MM.1S (cell line): ENCODE results near the gene RCOR1.

Experiments used
- EZH2 ChIP-seq: fragments of 300-600 bp; sonication (generic); optimal IDR thresholded peaks from 2 replicates; pipeline ENCODE3; 2017; ENCODE audit warnings: low read depth, mild to moderate bottlenecking, antibody characterized with exemption, low read length, mixed read lengths
- TF ChIP-seq, protein P1 (sequence below): fragments of 300-600 bp; sonication (generic); IDR thresholded peaks from 2 replicates; pipeline ENCODE4 v1.5.1; 2016; ENCODE audit warnings: antibody characterized with exemption, low read length, mixed read lengths

DNA sequence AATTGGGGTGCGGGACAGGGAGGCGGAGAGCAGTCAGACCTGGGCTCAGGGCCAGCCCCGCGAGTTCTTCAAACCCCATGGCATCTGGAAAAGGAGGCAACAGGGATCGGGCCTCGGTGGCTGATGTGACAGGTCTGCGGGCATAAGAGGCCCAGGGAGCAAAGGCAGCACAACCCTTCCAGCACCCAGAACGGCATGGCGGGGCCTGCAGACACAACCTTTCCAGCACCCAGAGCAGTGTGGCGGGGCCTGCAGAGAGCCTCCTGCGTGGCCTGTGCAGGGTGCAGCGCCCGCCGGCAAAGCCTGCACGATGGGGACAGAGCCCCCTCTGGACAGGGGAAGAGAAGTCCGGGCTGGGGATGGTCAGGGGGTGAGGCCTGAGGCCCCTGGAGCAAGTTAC is 158.6 kb downstream of the RCOR1 start:
- TF ChIP-seq, protein P1, sequence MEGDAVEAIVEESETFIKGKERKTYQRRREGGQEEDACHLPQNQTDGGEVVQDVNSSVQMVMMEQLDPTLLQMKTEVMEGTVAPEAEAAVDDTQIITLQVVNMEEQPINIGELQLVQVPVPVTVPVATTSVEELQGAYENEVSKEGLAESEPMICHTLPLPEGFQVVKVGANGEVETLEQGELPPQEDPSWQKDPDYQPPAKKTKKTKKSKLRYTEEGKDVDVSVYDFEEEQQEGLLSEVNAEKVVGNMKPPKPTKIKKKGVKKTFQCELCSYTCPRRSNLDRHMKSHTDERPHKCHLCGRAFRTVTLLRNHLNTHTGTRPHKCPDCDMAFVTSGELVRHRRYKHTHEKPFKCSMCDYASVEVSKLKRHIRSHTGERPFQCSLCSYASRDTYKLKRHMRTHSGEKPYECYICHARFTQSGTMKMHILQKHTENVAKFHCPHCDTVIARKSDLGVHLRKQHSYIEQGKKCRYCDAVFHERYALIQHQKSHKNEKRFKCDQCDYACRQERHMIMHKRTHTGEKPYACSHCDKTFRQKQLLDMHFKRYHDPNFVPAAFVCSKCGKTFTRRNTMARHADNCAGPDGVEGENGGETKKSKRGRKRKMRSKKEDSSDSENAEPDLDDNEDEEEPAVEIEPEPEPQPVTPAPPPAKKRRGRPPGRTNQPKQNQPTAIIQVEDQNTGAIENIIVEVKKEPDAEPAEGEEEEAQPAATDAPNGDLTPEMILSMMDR: no peak
- TF ChIP-seq EZH2: no peak
